MM.1S (cell line): ENCODE results near the gene NKX2-3.

Experiments
- DNase-seq: peaks from one replicate; pipeline ENCODE4 v3.0.0-alpha.2; 2015
- H2AFZ ChIP-seq: fragments of 300-600 bp; sonication (generic); 2 replicates; pipeline ENCODE4 v1.6.0; 2016; ENCODE audit warnings: antibody characterized with exemption, low read length
- H3F3A ChIP-seq: fragments of 300-600 bp; sonication (generic); 2 replicates; pipeline ENCODE4 v1.6.1; 2016; ENCODE audit warnings: mild to moderate bottlenecking, antibody characterized with exemption, low read length, moderate library complexity, mixed read lengths; ENCODE audit not compliant: insufficient read depth
- H3K27ac ChIP-seq: fragments of 300-600 bp; sonication (generic); 2 replicates; pipeline ENCODE4 v1.5.1; 2016; ENCODE audit warnings: mild to moderate bottlenecking, low read length
- H3K27me3 ChIP-seq: fragments of 300-600 bp; sonication (generic); replicated peaks from 2 replicates; pipeline ENCODE4 v1.6.0; 2016; ENCODE audit warnings: low read length; ENCODE audit not compliant: insufficient read depth
- H3K36me3 ChIP-seq: fragments of 300-600 bp; sonication (generic); replicated peaks from 2 replicates; pipeline ENCODE4 v1.6.1; 2016; ENCODE audit warnings: mild to moderate bottlenecking, low read length, mixed read lengths; ENCODE audit not compliant: insufficient read depth
- H3K4me1 ChIP-seq: fragments of 300-600 bp; sonication (generic); 2 replicates; pipeline ENCODE4 v1.6.1; 2016; ENCODE audit warnings: low read length, mixed read lengths
- H3K4me2 ChIP-seq: fragments of 300-600 bp; sonication (generic); 2 replicates; pipeline ENCODE4 v1.6.0; 2016; ENCODE audit warnings: low read depth, low read length
- H3K4me3 ChIP-seq: fragments of 300-600 bp; sonication (generic); 2 replicates; pipeline ENCODE4 v1.5.1; 2016; ENCODE audit warnings: low read length, mixed read lengths
- H3K79me2 ChIP-seq: fragments of 300-600 bp; sonication (generic); 2 replicates; pipeline ENCODE4 v1.6.1; 2016; ENCODE audit warnings: mixed run types, low read length, mixed read lengths
- H3K9ac ChIP-seq: fragments of 300-600 bp; sonication (generic); 2 replicates; pipeline ENCODE4 v1.6.1; 2016; ENCODE audit warnings: low read length, mixed read lengths
- H3K9me2 ChIP-seq: fragments of 300-600 bp; sonication (generic); replicated peaks from 2 replicates; pipeline ENCODE4 v1.6.1; 2016; ENCODE audit warnings: mild to moderate bottlenecking, low read length, mixed read lengths; ENCODE audit not compliant: insufficient read depth
- H3K9me3 ChIP-seq: fragments of 300-600 bp; sonication (generic); replicated peaks from 2 replicates; pipeline ENCODE4 v1.6.1; 2016; ENCODE audit warnings: mild to moderate bottlenecking, low read length, mixed read lengths; ENCODE audit not compliant: insufficient read depth
- H4K20me1 ChIP-seq: fragments of 300-600 bp; sonication (generic); 2 replicates; pipeline ENCODE4 v1.6.1; 2016; ENCODE audit warnings: mild to moderate bottlenecking, low read length, moderate library complexity, mixed read lengths; ENCODE audit not compliant: insufficient read depth
- CTCF ChIP-seq: fragments of 300-600 bp; sonication (generic); IDR thresholded peaks from 2 replicates; pipeline ENCODE4 v1.5.1; 2016; ENCODE audit warnings: antibody characterized with exemption, low read length, mixed read lengths
- EZH2 ChIP-seq: fragments of 300-600 bp; sonication (generic); optimal IDR thresholded peaks from 2 replicates; pipeline ENCODE3; 2017; ENCODE audit warnings: low read depth, mild to moderate bottlenecking, antibody characterized with exemption, low read length, mixed read lengths
- EZH2phosphoT487 ChIP-seq: fragments of 300-600 bp; sonication (generic); IDR thresholded peaks from 2 replicates; pipeline ENCODE4 v1.6.1; 2018; ENCODE audit warnings: antibody characterized with exemption, low read length

Gene NKX2-3

GRCh38 chr10:99530108-99531025 is 2.4 kb upstream of the NKX2-3 start:
- peaks cover 54% of the 10 kb centered on the region for H3K27me3 ChIP-seq
- H2AFZ ChIP-seq = no peak overlapping the region
- no peak overlapping the region for H3K9ac ChIP-seq
- H3K9me3 ChIP-seq = no peaks in the 10 kb centered on the region
- H4K20me1 ChIP-seq = no peaks in the 10 kb centered on the region
- H3K36me3 ChIP-seq = no peaks in the 10 kb centered on the region
- no peaks in the 10 kb centered on the region for H3K79me2 ChIP-seq
- no peaks in the 10 kb centered on the region for H3F3A ChIP-seq
- no peak for DNase-seq
- TF ChIP-seq CTCF (no peak), EZH2phosphoT487 (no peak), EZH2 (no peak)
- no peaks in the 10 kb centered on the region for H3K9me2 ChIP-seq
- no peak overlapping the region for H3K4me3 ChIP-seq
- no peak overlapping the region for H3K4me2 ChIP-seq
- H3K4me1 ChIP-seq = no peaks in the 10 kb centered on the region; the same call in 1 of the 2 replicates
- H3K27ac ChIP-seq = no peak overlapping the region

GRCh38 chr10:99531026-99531695 is 1.6 kb upstream of the NKX2-3 start:
- Histone ChIP-seq H3K9ac (no peak overlapping the region), H3F3A (no peaks in the 10 kb centered on the region), H2AFZ (no peak overlapping the region), H3K27me3 (peaks cover 62% of the 10 kb centered on the region), H3K4me3 (no peak overlapping the region), H4K20me1 (no peaks in the 10 kb centered on the region), H3K27ac (no peak overlapping the region), H3K9me3 (no peaks in the 10 kb centered on the region), H3K9me2 (no peaks in the 10 kb centered on the region), H3K4me1 (no peaks in the 10 kb centered on the region; the same call in 1 of the 2 replicates), H3K79me2 (no peaks in the 10 kb centered on the region), H3K36me3 (no peaks in the 10 kb centered on the region), H3K4me2 (no peak overlapping the region)
- DNase-seq = no peak
- no peak for TF ChIP-seq EZH2phosphoT487
- TF ChIP-seq CTCF = no peak
- TF ChIP-seq EZH2 = no peak

GRCh38 chr10:99531696-99532593 is 797 bp upstream of the NKX2-3 start:
- peak overlapping the region; percentile 80 for H3K4me2 ChIP-seq
- no peak overlapping the region for H3K27ac ChIP-seq
- H3K4me1 ChIP-seq = no peaks in the 10 kb centered on the region; the same call in 1 of the 2 replicates
- H2AFZ ChIP-seq = peak overlapping the region; percentile 57
- no peaks in the 10 kb centered on the region for H3K36me3 ChIP-seq
- H3K79me2 ChIP-seq = no peaks in the 10 kb centered on the region
- H3K4me3 ChIP-seq = peak overlapping the region; percentile 54
- H3K9me2 ChIP-seq = no peaks in the 10 kb centered on the region
- H4K20me1 ChIP-seq = no peaks in the 10 kb centered on the region
- DNase-seq = no peak
- H3K27me3 ChIP-seq = peaks cover 70% of the 10 kb centered on the region
- no peak overlapping the region for H3K9ac ChIP-seq
- no peaks in the 10 kb centered on the region for H3F3A ChIP-seq
- TF ChIP-seq CTCF (no peak), EZH2phosphoT487 (no peak), EZH2 (no peak)
- no peaks in the 10 kb centered on the region for H3K9me3 ChIP-seq
